CD4-positive, alpha-beta T cell (primary cell): Measurements from ENCODE around the gene CYTIP. TPM values are rescaled to one million over a fixed set of nuclear protein-coding genes. Genes with fewer than 3 reads are reported as not detected.
A peak's percentile ranks its signal among the peaks of the same experiment; 100 is the strongest.

Experiments used
- ATAC-seq: fragments of 200-7000 bp; cut with Tn5 transposase; one replicate; pipeline ENCODE4 v1.10.0; 2022; ENCODE audit warnings: mild to moderate bottlenecking; ENCODE audit not compliant: poor library complexity
- CTCF ChIA-PET: fragments of 350-600 bp; sonication (Branson Sonifier 250); formaldehyde crosslinking; loops from one replicate; lab custom pipeline; 2021; ENCODE audit warnings: antibody characterized with exemption, inconsistent platforms; lab: Charles Lee
- POLR2A ChIA-PET: fragments of 350-600 bp; sonication (Branson Sonifier 250); formaldehyde crosslinking; loops from one replicate; lab custom pipeline; 2021; ENCODE audit warnings: antibody characterized with exemption, inconsistent platforms; lab: Charles Lee
- DNase-seq, 14 experiments: peaks; one replicate each; pipeline ENCODE4 v3.0.0-alpha.2; 2013 to 2020; ENCODE audit warnings: mixed read lengths in 2 of 14
- H3K27ac ChIP-seq, 2 donors: one replicate each; pipeline versions ENCODE4 v1.5.1 to v1.7.0; 2013; ENCODE audit warnings: low read length in 2 of 2, low read depth in 1 of 2, mild to moderate bottlenecking in 1 of 2
- H3K27me3 ChIP-seq, 2 experiments: 1 replicate in 1 of 2; 2 replicates in 1 of 2; pipeline versions ENCODE4 v1.6.1 to v1.7.0; 2013; ENCODE audit warnings: low read length in 2 of 2, control low read depth in 1 of 2, mild to moderate bottlenecking in 1 of 2, moderate library complexity in 1 of 2; ENCODE audit not compliant: insufficient read depth in 2 of 2, control insufficient read depth in 1 of 2
- H3K36me3 ChIP-seq: one replicate; pipeline ENCODE4 v1.6.1; 2013; ENCODE audit warnings: low read length, control low read depth; ENCODE audit not compliant: insufficient read depth
- H3K4me1 ChIP-seq: one replicate; pipeline ENCODE4 v1.6.1; 2013; ENCODE audit warnings: low read length, control low read depth; ENCODE audit not compliant: insufficient read depth
- H3K4me3 ChIP-seq: one replicate; pipeline ENCODE4 v1.5.1; 2013; ENCODE audit warnings: mild to moderate bottlenecking, low read length, moderate library complexity
- H3K9me3 ChIP-seq, 2 experiments: 1 replicate in 1 of 2; 2 replicates in 1 of 2; pipeline versions ENCODE4 v1.6.1 to v1.7.0; 2013; ENCODE audit warnings: low read length in 2 of 2, mild to moderate bottlenecking in 2 of 2, control low read depth in 1 of 2, moderate library complexity in 1 of 2; ENCODE audit not compliant: control insufficient read depth in 1 of 2, insufficient read depth in 1 of 2
- H3K27ac Mint-ChIP-seq: one replicate; pipeline ENCODE4 v1.8.0; 2020; ENCODE audit warnings: mixed read lengths
- H3K27me3 Mint-ChIP-seq: one replicate; pipeline ENCODE4 v1.8.0; 2021; ENCODE audit warnings: mixed read lengths
- H3K36me3 Mint-ChIP-seq: one replicate; pipeline ENCODE4 v1.8.0; 2021; ENCODE audit warnings: low read depth, mixed read lengths
- H3K4me1 Mint-ChIP-seq: one replicate; pipeline ENCODE4 v1.8.0; 2021; ENCODE audit warnings: low read depth, mixed read lengths
- H3K4me3 Mint-ChIP-seq: one replicate; pipeline ENCODE4 v1.8.0; 2020; ENCODE audit warnings: mild to moderate bottlenecking, mixed read lengths
- H3K9me3 Mint-ChIP-seq: one replicate; pipeline ENCODE4 v1.8.0; 2020; ENCODE audit warnings: mixed read lengths
- intact Hi-C, 2 experiments: fragments of 100-400 bp; cut with DNase I in 1 of 2; cut with micrococcal nuclease in 1 of 2; formaldehyde crosslinking; loops; one replicate each; pipeline versions ENCODE4 v1.15.1 to v1.9.0; 2023 to 2025; cut with DNase I, micrococcal nuclease
- total RNA-seq, 174 experiments: library from RNA in 2 of 174; stranded (reverse) in 2 of 174; gene quantifications; one replicate each; pipeline ENCODE4 v1.2.3 and lab custom pipeline; 2021 to 2026
- TF ChIP-seq, protein P1 (sequence below): fragments of 200-600 bp; IDR thresholded peaks from one replicate; pipeline ENCODE4 v1.8.0; 2022; ENCODE audit warnings: antibody characterized with exemption, mild to moderate bottlenecking

Gene CYTIP
- total RNA-seq, 2 experiments from 2014 or later = 474 to 490 TPM

DNA sequence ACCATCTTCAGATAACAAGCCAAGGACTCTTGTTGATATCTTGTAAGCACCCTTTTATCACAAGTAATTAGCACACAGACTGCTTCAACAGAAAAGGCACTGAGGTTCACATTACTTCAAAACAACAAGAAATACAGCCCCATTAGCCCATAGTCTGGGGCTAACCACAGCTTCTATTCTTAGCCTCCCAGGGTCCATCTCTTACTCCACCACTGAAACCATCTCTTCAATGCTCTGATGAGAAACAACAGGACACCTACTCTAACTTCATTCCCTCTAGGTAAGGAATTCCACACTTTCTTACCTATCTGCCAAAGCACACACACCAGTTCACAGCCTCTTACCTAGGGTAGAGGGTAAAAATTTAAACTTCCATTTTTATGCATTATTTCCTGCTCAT is 26.4 kb upstream of the CYTIP start:
- Mint-ChIP-seq H3K27me3 (no peaks in the 10 kb centered on the region), H3K27ac (peak overlapping the region; percentile 98), H3K4me1 (peaks cover 52% of the 10 kb centered on the region), H3K36me3 (no peaks in the 10 kb centered on the region), H3K4me3 (peak overlapping the region; percentile 12), H3K9me3 (no peaks in the 10 kb centered on the region)
- ChIA-PET CTCF (interaction anchor here (1.0 to 2.4 kb wide), 3 partner anchors 22 to 168 kb away, joined by 5 to 6 read pairs (median 5); no protein-coding TSS in a partner anchor), POLR2A (interaction anchor here (0.6 to 9.0 kb wide), 8 partner anchors 9 to 428 kb away, joined by 3 to 118 read pairs (median 5); partner anchors contain the start of gene CYTIP)
- intact Hi-C loops = loop anchor here in 1 of 2 experiments (2.0 to 5.0 kb wide), 2 partner anchors 18 to 402 kb away; no protein-coding TSS in a partner anchor
- H3K4me3 ChIP-seq = no peak overlapping the region
- H3K4me1 ChIP-seq = peaks cover 27% of the 10 kb centered on the region
- H3K27ac ChIP-seq = peak overlapping the region in 1 of 2 donors; percentile 58
- H3K27me3 ChIP-seq = no peaks in the 10 kb centered on the region
- H3K36me3 ChIP-seq = no peaks in the 10 kb centered on the region
- H3K9me3 ChIP-seq = no peaks in the 10 kb centered on the region
- DNase-seq = no peak
- no peak for ATAC-seq
- TF ChIP-seq, protein P1, sequence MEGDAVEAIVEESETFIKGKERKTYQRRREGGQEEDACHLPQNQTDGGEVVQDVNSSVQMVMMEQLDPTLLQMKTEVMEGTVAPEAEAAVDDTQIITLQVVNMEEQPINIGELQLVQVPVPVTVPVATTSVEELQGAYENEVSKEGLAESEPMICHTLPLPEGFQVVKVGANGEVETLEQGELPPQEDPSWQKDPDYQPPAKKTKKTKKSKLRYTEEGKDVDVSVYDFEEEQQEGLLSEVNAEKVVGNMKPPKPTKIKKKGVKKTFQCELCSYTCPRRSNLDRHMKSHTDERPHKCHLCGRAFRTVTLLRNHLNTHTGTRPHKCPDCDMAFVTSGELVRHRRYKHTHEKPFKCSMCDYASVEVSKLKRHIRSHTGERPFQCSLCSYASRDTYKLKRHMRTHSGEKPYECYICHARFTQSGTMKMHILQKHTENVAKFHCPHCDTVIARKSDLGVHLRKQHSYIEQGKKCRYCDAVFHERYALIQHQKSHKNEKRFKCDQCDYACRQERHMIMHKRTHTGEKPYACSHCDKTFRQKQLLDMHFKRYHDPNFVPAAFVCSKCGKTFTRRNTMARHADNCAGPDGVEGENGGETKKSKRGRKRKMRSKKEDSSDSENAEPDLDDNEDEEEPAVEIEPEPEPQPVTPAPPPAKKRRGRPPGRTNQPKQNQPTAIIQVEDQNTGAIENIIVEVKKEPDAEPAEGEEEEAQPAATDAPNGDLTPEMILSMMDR = no peak

DNA sequence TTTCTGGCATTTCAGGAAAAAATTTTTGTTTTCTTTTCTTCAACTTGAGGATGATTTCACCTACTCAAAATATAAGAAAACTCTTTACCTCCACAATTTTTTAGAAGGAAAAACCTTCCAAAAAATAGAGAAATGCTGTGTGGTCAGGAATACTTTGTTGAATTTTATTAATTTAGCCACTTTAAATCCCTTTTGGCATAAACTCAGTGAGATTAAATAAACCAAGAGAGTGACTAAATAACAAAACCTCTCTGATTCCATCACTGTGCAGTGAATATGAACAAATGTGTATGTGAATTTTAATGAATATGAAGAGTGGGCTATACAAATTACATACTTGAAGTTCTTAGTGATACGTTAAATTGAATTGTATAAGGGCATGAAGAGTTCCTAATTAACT is 25.8 kb upstream of the CYTIP start:
- TF ChIP-seq, protein P1 = no peak
- H3K27ac ChIP-seq = peak overlapping the region; percentile 12 to 58
- H3K36me3 ChIP-seq = no peaks in the 10 kb centered on the region
- no peaks in the 10 kb centered on the region for H3K36me3 Mint-ChIP-seq
- intact Hi-C loops = loop anchor here (1.0 to 5.0 kb wide), 4 partner anchors 19 to 403 kb away; partner anchors contain the start of gene CYTIP (in 1 of the 2)
- H3K9me3 Mint-ChIP-seq = no peaks in the 10 kb centered on the region
- H3K4me1 ChIP-seq = peaks cover 27% of the 10 kb centered on the region
- peak overlapping the region; percentile 74 for H3K4me3 Mint-ChIP-seq
- no peak for ATAC-seq
- CTCF ChIA-PET = interaction anchor here (1.0 to 2.4 kb wide), 6 partner anchors 16 to 167 kb away, joined by 3 to 6 read pairs (median 4); no protein-coding TSS in a partner anchor
- peaks cover 58% of the 10 kb centered on the region for H3K4me1 Mint-ChIP-seq
- H3K9me3 ChIP-seq = no peaks in the 10 kb centered on the region
- H3K27me3 Mint-ChIP-seq = no peaks in the 10 kb centered on the region
- H3K27me3 ChIP-seq = no peaks in the 10 kb centered on the region
- peak overlapping the region; percentile 98 for H3K27ac Mint-ChIP-seq
- POLR2A ChIA-PET = interaction anchor here (0.6 to 9.0 kb wide), 15 partner anchors 10 to 1160 kb away, joined by 3 to 118 read pairs (median 3); partner anchors contain the start of gene CYTIP
- DNase-seq = no peak
- no peak overlapping the region for H3K4me3 ChIP-seq

DNA sequence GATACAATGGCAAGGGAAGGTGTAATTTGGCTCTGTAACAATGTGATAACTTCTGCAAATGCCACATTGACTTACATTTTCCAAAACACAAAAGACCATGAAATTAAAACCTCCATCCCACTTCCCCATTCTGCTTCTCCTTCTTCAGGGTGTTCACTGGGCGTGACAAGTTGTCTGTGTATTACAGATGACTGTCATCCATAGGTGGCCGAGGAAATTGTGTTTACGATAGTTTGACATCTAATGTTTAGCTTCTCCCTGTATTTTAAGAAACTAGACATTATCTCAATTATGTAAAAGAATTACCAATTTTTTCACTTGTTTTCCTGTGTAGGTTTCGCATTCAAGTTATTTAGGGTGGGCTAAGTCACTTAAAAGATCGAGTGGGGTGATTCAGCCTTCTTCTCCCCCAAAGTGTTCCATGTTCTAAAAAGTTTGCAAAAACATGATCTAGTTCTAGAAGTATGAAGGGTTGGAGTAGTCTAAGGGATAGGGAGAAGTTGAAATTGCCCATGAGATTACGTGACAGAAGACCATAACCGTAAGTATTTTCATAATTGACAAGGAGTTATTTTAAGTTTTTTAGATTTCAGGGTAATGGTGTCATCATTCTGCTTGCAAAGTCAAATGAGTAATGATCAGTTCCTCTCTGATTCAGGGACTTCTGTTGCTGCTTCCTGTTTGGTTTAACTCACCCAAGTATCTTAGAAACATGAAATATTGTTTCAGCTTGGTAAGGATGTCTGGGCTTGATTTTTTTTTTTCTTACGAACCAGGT is 25.2 kb upstream of the CYTIP start:
- intact Hi-C loops = loop anchor here in 1 of 2 experiments (1.0 to 2.0 kb wide), 2 partner anchors 25 to 56 kb away; partner anchors contain the start of gene CYTIP
- no peaks in the 10 kb centered on the region for H3K36me3 ChIP-seq
- ChIA-PET CTCF (interaction anchor here (0.7 to 2.4 kb wide), 9 partner anchors 16 to 167 kb away, joined by 3 to 6 read pairs (median 4); no protein-coding TSS in a partner anchor), POLR2A (interaction anchor here (0.6 to 9.0 kb wide), 19 partner anchors 9 to 1160 kb away, joined by 3 to 118 read pairs (median 4); partner anchors contain the start of gene CYTIP)
- TF ChIP-seq, protein P1 = no peak
- H3K27me3 ChIP-seq = no peaks in the 10 kb centered on the region
- H3K4me3 ChIP-seq = peak overlapping the region; percentile 11
- no peaks in the 10 kb centered on the region for H3K9me3 ChIP-seq
- H3K9me3 Mint-ChIP-seq = no peaks in the 10 kb centered on the region
- peaks cover 31% of the 10 kb centered on the region for H3K4me1 ChIP-seq
- peaks cover 64% of the 10 kb centered on the region for H3K4me1 Mint-ChIP-seq
- H3K27me3 Mint-ChIP-seq = no peaks in the 10 kb centered on the region
- peak in 3 of 14 experiments; percentile 81 to 86 (median 84) for DNase-seq
- H3K27ac ChIP-seq = peak overlapping the region; percentile 80 to 88
- ATAC-seq = peak; percentile 89
- H3K4me3 Mint-ChIP-seq = peak overlapping the region; percentile 74
- H3K36me3 Mint-ChIP-seq = no peaks in the 10 kb centered on the region
- H3K27ac Mint-ChIP-seq = peak overlapping the region; percentile 98
